ENCODE data around the gene KBTBD4.

The KBTBD4 gene

DNA sequence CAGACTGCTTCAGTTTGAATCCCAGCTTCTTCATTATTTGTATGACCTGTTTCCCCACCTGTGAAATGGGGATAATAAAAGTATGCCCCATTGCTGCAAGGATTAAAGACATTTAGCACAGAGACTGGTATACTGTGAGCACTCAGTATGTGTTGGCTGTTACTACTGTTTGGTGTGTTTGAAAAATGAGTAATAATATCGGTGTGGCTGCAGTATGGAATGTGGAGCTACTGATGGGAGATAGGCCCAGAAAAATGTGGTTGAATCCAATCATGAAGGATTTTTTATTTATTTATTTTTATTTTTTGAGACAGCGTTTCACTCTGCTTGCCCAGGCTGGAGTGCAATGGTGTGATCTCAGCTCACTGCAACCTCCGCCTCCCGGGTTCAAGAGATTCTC lies 24.5 kb upstream of the KBTBD4 start:
- Histone ChIP-seq H3K4me3 (ENCODE audit: insufficient read depth, low read length, poor library complexity, severe bottlenecking) (no peak overlapping the region), H2AFZ (ENCODE audit: low read depth, low read length, severe bottlenecking) (no peak overlapping the region), H3K27ac (ENCODE audit: low read depth, low read length) (no peak overlapping the region), H4K20me1 (ENCODE audit: low read depth, low read length) (no peaks in the 10 kb centered on the region), H3K9me2 (replicated peaks; ENCODE audit: insufficient read depth, low read length) (no peaks in the 10 kb centered on the region), H3K9me3 (ENCODE audit: insufficient read depth, low read length) (no peaks in the 10 kb centered on the region), H3K9ac (ENCODE audit: low read length) (no peak overlapping the region), H3K79me2 (ENCODE audit: insufficient read depth, low read length) (no peaks in the 10 kb centered on the region), H3K36me3 (ENCODE audit: low read length) (no peaks in the 10 kb centered on the region), H3K27me3 (ENCODE audit: low read length) (no peaks in the 10 kb centered on the region), H3K4me2 (ENCODE audit: low read depth, low read length, poor library complexity, severe bottlenecking) (no peak overlapping the region), H3F3A (ENCODE audit: insufficient read depth) (no peaks in the 10 kb centered on the region)
- TF ChIP-seq, protein P1, sequence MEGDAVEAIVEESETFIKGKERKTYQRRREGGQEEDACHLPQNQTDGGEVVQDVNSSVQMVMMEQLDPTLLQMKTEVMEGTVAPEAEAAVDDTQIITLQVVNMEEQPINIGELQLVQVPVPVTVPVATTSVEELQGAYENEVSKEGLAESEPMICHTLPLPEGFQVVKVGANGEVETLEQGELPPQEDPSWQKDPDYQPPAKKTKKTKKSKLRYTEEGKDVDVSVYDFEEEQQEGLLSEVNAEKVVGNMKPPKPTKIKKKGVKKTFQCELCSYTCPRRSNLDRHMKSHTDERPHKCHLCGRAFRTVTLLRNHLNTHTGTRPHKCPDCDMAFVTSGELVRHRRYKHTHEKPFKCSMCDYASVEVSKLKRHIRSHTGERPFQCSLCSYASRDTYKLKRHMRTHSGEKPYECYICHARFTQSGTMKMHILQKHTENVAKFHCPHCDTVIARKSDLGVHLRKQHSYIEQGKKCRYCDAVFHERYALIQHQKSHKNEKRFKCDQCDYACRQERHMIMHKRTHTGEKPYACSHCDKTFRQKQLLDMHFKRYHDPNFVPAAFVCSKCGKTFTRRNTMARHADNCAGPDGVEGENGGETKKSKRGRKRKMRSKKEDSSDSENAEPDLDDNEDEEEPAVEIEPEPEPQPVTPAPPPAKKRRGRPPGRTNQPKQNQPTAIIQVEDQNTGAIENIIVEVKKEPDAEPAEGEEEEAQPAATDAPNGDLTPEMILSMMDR (IDR thresholded peaks at IDR 0.05; ENCODE audit: insufficient read depth, low read length, poor library complexity, severe bottlenecking): no peak
- no peak for TF ChIP-seq EZH2phosphoT487 (conservative IDR thresholded peaks at IDR 0.05; ENCODE audit: low read length)

DNA sequence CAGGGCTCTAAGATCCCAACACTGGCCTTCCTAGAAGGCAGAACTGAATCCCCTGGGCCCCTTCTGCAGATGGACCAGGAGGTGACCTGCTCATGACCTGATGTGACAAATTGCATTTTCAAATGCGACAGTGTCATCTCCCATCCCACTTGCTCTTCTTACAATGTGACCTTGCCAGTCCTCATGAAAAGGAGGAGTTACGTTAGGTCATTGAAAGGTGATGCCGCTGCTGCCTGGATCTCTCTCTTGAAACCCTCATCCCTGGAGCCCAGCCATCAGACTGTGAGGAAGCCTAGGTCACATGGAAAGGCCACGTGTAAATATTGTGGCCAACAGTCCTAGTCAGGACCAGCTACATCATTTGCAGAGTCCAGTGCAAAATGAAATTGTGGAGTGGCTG lies 21.1 kb upstream of the KBTBD4 start:
- no peak overlapping the region for H3K27ac ChIP-seq (ENCODE audit: low read depth, low read length)
- H3K9me3 ChIP-seq (ENCODE audit: insufficient read depth, low read length): no peaks in the 10 kb centered on the region
- no peak overlapping the region for H3K4me3 ChIP-seq (ENCODE audit: insufficient read depth, low read length, poor library complexity, severe bottlenecking)
- no peaks in the 10 kb centered on the region for H3F3A ChIP-seq (ENCODE audit: insufficient read depth)
- no peaks in the 10 kb centered on the region for H3K79me2 ChIP-seq (ENCODE audit: insufficient read depth, low read length)
- no peaks in the 10 kb centered on the region for H3K27me3 ChIP-seq (ENCODE audit: low read length)
- no peaks in the 10 kb centered on the region for H3K9me2 ChIP-seq (replicated peaks; ENCODE audit: insufficient read depth, low read length)
- TF ChIP-seq EZH2phosphoT487 (conservative IDR thresholded peaks at IDR 0.05; ENCODE audit: low read length): no peak
- TF ChIP-seq, protein P1 (IDR thresholded peaks at IDR 0.05; ENCODE audit: insufficient read depth, low read length, poor library complexity, severe bottlenecking): no peak
- H2AFZ ChIP-seq (ENCODE audit: low read depth, low read length, severe bottlenecking): no peak overlapping the region
- H3K4me2 ChIP-seq (ENCODE audit: low read depth, low read length, poor library complexity, severe bottlenecking): no peak overlapping the region
- no peak overlapping the region for H3K9ac ChIP-seq (ENCODE audit: low read length)
- no peaks in the 10 kb centered on the region for H3K36me3 ChIP-seq (ENCODE audit: low read length)
- H4K20me1 ChIP-seq (ENCODE audit: low read depth, low read length): no peaks in the 10 kb centered on the region

- Histone ChIP-seq H3K36me3 (ENCODE audit: low read length) (no peaks in the 10 kb centered on the region), H3K27ac (ENCODE audit: low read depth, low read length) (no peak overlapping the region), H3K9ac (ENCODE audit: low read length) (no peak overlapping the region), H3K9me2 (replicated peaks; ENCODE audit: insufficient read depth, low read length) (no peaks in the 10 kb centered on the region), H3K4me2 (ENCODE audit: low read depth, low read length, poor library complexity, severe bottlenecking) (no peak overlapping the region), H3K27me3 (ENCODE audit: low read length) (no peaks in the 10 kb centered on the region), H3K79me2 (ENCODE audit: insufficient read depth, low read length) (no peaks in the 10 kb centered on the region), H3K9me3 (ENCODE audit: insufficient read depth, low read length) (no peaks in the 10 kb centered on the region), H3F3A (ENCODE audit: insufficient read depth) (no peaks in the 10 kb centered on the region), H4K20me1 (ENCODE audit: low read depth, low read length) (no peaks in the 10 kb centered on the region), H3K4me3 (ENCODE audit: insufficient read depth, low read length, poor library complexity, severe bottlenecking) (no peak overlapping the region), H2AFZ (ENCODE audit: low read depth, low read length, severe bottlenecking) (no peak overlapping the region)
- TF ChIP-seq EZH2phosphoT487 (conservative IDR thresholded peaks at IDR 0.05; ENCODE audit: low read length): no peak
- TF ChIP-seq, protein P1 (IDR thresholded peaks at IDR 0.05; ENCODE audit: insufficient read depth, low read length, poor library complexity, severe bottlenecking): no peak
These were observed 17.2 kb upstream of the KBTBD4 start for GRCh38 chr11:47595967-47596366.
